Liver (tissue), 10 donors: ENCODE measurements around the gene GPR82. TPM values are rescaled to one million over a fixed set of nuclear protein-coding genes. Genes with fewer than 3 reads are reported as not detected.

Experiments
- DNase-seq: peaks from one replicate; pipeline ENCODE4 v3.0.0-alpha.2; 2017; ENCODE audit warnings: low spot score
- H3K27ac ChIP-seq, 2 donors: one replicate each; pipeline ENCODE4 v1.7.0; 2013; ENCODE audit warnings: inconsistent platforms in 2 of 2, low read length in 2 of 2, control low read depth in 1 of 2, low read depth in 1 of 2, mild to moderate bottlenecking in 1 of 2
- H3K27me3 ChIP-seq, 4 donors: one replicate each; pipeline versions ENCODE4 v1.6.1 to v1.7.0; 2013; ENCODE audit warnings: low read length in 3 of 4, inconsistent platforms in 1 of 4, mild to moderate bottlenecking in 1 of 4, moderate library complexity in 1 of 4; ENCODE audit not compliant: control insufficient read depth in 4 of 4, insufficient read depth in 4 of 4
- H3K36me3 ChIP-seq, 4 donors: one replicate each; pipeline versions ENCODE4 v1.6.1 to v1.7.0; 2013; ENCODE audit warnings: low read length in 3 of 4, mild to moderate bottlenecking in 3 of 4, low read depth in 1 of 4, moderate library complexity in 1 of 4; ENCODE audit not compliant: control insufficient read depth in 4 of 4, insufficient read depth in 3 of 4
- H3K4me1 ChIP-seq, 4 donors: one replicate each; pipeline versions ENCODE4 v1.6.1 to v1.7.0; 2013; ENCODE audit warnings: low read length in 3 of 4, mild to moderate bottlenecking in 3 of 4, moderate library complexity in 1 of 4; ENCODE audit not compliant: control insufficient read depth in 4 of 4, insufficient read depth in 4 of 4
- H3K4me3 ChIP-seq, 3 donors: one replicate each; pipeline versions ENCODE4 v1.6.1 to v1.7.0; 2013; ENCODE audit warnings: low read length in 3 of 3, control low read depth in 1 of 3, low read depth in 1 of 3, mild to moderate bottlenecking in 1 of 3
- H3K9ac ChIP-seq, 2 donors: one replicate each; pipeline ENCODE4 v1.7.0; 2013; ENCODE audit warnings: low read length in 2 of 2, mild to moderate bottlenecking in 2 of 2, moderate library complexity in 2 of 2, control low read depth in 1 of 2, low read depth in 1 of 2
- H3K9me3 ChIP-seq, 4 donors: one replicate each; pipeline versions ENCODE4 v1.6.1 to v1.7.0; 2013; ENCODE audit warnings: low read length in 3 of 4; ENCODE audit not compliant: control insufficient read depth in 4 of 4
- EGR1 ChIP-seq, 2 donors: IDR thresholded peaks; 2 replicates each; pipeline ENCODE4 v1.6.1; 2016 to 2018; ENCODE audit warnings: antibody characterized with exemption in 2 of 2, low read depth in 2 of 2
- FOXA1 ChIP-seq: IDR thresholded peaks from 2 replicates; pipeline ENCODE4 v1.6.1; 2016; ENCODE audit warnings: antibody characterized with exemption
- HNF4A ChIP-seq, 2 donors: conservative IDR thresholded peaks; 2 replicates each; pipeline ENCODE4 v1.6.1; 2016; ENCODE audit warnings: antibody characterized with exemption in 2 of 2, mild to moderate bottlenecking in 2 of 2
- RAD21 ChIP-seq, 2 donors: IDR thresholded peaks; 2 replicates each; pipeline ENCODE4 v1.6.1; 2016; ENCODE audit warnings: antibody characterized with exemption in 2 of 2, mild to moderate bottlenecking in 2 of 2
- SP1 ChIP-seq: IDR thresholded peaks from 2 replicates; pipeline ENCODE4 v1.6.1; 2018; ENCODE audit warnings: antibody characterized with exemption, mild to moderate bottlenecking
- WGBS: extraction: QIAGEN DNeasy Blood & Tissue Kit; methylation state at CpG from one replicate; pipeline ENCODE4 v1.1.7; 2013; 5-methylcytosine and 5-hydroxymethylcytosine counted together
- polyA plus RNA-seq, 2 donors: library from polyadenylated mRNA; stranded (reverse) in 1 of 2; unstranded in 1 of 2; fragments of 200-250 nt in 1 of 2; fragments of >200 nt in 1 of 2; fragmentation: Nextera tagmentation in 1 of 2; extraction: Ambion mirVana in 1 of 2; gene quantifications; one replicate each; pipeline versions ENCODE4 v1.2.1 to v1.2.3, GENCODE V29; 2013 to 2015
- small RNA-seq: library from RNA; depleted of rRNA; stranded (forward); fragments of <200 nt; gene quantifications from one replicate; pipeline ENCODE3, GENCODE V24; 2014
- total RNA-seq, 2 donors: library from RNA; depleted of rRNA; stranded (reverse); fragments of >200 nt; gene quantifications; one replicate each; pipeline ENCODE4 v1.2.3, GENCODE V29; 2014
- TF ChIP-seq, protein P1 (sequence below): fragments of 150-350 bp; IDR thresholded peaks from 2 replicates; pipeline ENCODE4 v1.5.1; 2017; ENCODE audit warnings: improper control_type of control experiment, low read depth, low read length; ENCODE audit not compliant: missing input control
- TF ChIP-seq, protein P2 (sequence below): IDR thresholded peaks from 2 replicates; pipeline ENCODE4 v1.6.1; 2016; ENCODE audit warnings: antibody characterized with exemption
- donor health status: healthy.
- donor health status: healthy.
- donor health status: healthy.
- donor health status: healthy.
- donor health status: healthy.

The GPR82 gene
- total and polyA plus RNA-seq, 4 donors: 0.14 to 0.67 (median 0.60) TPM

- Histone ChIP-seq H3K9me3 (no peaks in the 10 kb centered on the region), H3K27me3 (no peaks in the 10 kb centered on the region), H3K4me3 (no peak overlapping the region), H3K36me3 (no peaks in the 10 kb centered on the region), H3K4me1 (no peaks in the 10 kb centered on the region), H3K9ac (no peak overlapping the region), H3K27ac (no peak overlapping the region)
- no peak for DNase-seq
- no peak for TF ChIP-seq SP1
- no peak for TF ChIP-seq HNF4A (conservative IDR thresholded peaks at IDR 0.05)
- TF ChIP-seq, protein P1, sequence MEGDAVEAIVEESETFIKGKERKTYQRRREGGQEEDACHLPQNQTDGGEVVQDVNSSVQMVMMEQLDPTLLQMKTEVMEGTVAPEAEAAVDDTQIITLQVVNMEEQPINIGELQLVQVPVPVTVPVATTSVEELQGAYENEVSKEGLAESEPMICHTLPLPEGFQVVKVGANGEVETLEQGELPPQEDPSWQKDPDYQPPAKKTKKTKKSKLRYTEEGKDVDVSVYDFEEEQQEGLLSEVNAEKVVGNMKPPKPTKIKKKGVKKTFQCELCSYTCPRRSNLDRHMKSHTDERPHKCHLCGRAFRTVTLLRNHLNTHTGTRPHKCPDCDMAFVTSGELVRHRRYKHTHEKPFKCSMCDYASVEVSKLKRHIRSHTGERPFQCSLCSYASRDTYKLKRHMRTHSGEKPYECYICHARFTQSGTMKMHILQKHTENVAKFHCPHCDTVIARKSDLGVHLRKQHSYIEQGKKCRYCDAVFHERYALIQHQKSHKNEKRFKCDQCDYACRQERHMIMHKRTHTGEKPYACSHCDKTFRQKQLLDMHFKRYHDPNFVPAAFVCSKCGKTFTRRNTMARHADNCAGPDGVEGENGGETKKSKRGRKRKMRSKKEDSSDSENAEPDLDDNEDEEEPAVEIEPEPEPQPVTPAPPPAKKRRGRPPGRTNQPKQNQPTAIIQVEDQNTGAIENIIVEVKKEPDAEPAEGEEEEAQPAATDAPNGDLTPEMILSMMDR: no peak
- no peak for TF ChIP-seq RAD21 (IDR thresholded peaks at IDR 0.05)
- no peak for TF ChIP-seq EGR1 (IDR thresholded peaks at IDR 0.05; ENCODE audit: low read depth in 2 of 2)
- TF ChIP-seq FOXA1: no peak
- TF ChIP-seq, protein P2, sequence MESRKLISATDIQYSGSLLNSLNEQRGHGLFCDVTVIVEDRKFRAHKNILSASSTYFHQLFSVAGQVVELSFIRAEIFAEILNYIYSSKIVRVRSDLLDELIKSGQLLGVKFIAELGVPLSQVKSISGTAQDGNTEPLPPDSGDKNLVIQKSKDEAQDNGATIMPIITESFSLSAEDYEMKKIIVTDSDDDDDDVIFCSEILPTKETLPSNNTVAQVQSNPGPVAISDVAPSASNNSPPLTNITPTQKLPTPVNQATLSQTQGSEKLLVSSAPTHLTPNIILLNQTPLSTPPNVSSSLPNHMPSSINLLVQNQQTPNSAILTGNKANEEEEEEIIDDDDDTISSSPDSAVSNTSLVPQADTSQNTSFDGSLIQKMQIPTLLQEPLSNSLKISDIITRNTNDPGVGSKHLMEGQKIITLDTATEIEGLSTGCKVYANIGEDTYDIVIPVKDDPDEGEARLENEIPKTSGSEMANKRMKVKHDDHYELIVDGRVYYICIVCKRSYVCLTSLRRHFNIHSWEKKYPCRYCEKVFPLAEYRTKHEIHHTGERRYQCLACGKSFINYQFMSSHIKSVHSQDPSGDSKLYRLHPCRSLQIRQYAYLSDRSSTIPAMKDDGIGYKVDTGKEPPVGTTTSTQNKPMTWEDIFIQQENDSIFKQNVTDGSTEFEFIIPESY: no peak
- WGBS: 72% methylated on average over 1 of the region's 1 CpG
Measured at GRCh38 chrX:41779030-41779564, 55.1 kb downstream of the GPR82 start.

Small RNAs within 50 kb of the gene (small RNA-seq; reads per million reads assigned to genes)
- not detected for gene RN7SL144P

Other genes starting within 250 kb of the GPR82 start
- gene GPR34, start 35.2 kb upstream of the GPR82 start, total RNA-seq: 1 to 10 TPM; 4.5 to 9.0 TPM
- gene GPR34, start 35.2 kb upstream of the GPR82 start, polyA plus RNA-seq: 1 to 10 TPM; 1.7 to 4.1 TPM
- 10 to 100 TPM in 1 of 2 donors, 1 to 10 TPM in 1; 8.6 to 14.8 TPM for gene CASK, start 199.4 kb downstream of the GPR82 start, total RNA-seq
- 1 to 10 TPM; 3.6 to 3.9 TPM for gene CASK, start 199.4 kb downstream of the GPR82 start, polyA plus RNA-seq